Stimulated activated CD8-positive, alpha-beta memory T cell treated with anti-CD3 and anti-CD28 coated beads, Interleukin-4, amount 100 ng/mL, for 24 hours (primary cell): ENCODE measurements around the gene LAMC1.

Experiments
- DNase-seq: peaks from one replicate; pipeline ENCODE4 v3.0.0-alpha.2; 2020; ENCODE audit warnings: low read depth

LAMC1 gene

DNA sequence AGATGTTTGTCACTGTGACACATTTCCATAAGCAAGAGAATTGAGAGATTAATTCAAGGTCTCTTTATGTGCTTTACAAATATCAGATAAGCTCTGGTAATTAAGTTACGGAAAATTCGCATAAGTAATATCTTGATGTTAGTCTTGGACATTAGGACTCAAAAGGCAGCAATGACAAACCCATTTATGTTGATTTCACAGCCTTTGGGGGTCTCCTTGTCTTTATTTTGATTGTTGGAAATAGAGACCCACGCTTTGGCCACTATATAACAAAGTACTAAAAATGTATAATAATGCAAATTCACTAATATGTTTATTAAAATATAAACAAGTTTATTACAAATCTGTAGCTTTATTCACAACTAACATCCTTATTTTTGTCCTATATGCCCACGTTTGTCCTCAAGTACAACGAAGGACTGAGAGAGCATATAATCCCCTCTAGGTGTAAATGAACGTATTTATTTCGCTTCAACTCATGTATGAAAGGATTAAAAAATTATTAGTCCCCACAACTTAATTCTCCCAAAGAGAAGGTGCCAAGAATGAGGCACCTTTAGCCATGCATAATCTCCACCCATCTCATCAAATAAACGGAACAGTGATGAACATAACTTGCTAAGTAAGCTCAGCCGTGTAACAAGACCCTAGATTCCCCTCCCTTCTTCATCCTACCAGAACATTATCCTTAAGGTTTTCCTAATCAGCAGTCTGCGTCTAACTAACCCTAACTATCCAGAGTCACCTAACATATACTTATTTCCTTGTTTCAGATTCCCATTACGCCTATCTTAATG lies 1.6 kb upstream of the LAMC1 start:
- DNase-seq = no peak

DNA sequence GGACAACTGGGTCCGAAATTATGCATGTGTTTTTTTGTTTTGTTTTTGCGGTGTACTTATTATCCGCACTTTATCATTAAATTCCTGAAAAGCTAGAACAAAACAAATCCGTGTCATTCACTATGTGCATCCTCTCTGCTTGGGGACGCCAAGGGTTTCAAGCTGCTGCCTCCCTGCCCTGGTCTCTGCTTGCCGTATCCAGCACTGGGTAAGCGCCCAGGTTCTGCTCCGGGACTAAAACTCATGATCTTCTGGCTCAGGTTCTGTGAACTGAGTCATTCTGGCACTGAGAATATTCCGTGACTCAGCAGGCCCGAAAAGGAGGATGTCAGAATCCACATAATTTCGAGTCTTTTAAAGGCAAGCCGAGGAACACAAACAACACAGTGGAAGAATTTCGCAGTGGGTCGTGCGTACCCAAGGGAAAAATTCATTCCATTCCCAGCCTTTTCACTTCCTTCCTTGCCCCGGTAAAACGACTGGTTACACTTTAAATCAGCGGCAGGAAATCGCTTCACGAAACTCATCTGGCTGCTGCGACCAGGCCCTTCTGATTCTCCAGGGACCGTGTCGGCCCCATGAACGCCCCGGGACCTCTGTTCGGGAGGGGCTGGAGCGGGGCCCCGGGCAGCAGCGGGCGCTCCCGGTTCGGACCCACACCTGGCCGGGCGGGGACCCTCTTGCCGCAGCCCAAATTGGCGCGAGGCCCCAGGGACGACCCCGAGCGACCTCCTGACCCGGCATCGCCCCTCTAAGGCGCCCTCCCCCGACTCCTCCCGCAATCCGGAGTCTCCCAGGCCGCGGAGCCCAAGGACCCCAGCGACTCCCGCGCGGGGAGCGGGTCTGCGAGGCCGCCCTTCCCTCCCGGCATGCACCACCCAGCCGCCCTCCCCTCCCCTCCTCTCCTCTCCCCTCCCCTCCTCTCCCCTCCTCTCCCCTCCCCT lies 746 bp upstream of the LAMC1 start:
- DNase-seq = no peak

- DNase-seq = no peak
Observed at GRCh38 chr1:183023601-183024316, 539 bp downstream of the LAMC1 start.

DNA sequence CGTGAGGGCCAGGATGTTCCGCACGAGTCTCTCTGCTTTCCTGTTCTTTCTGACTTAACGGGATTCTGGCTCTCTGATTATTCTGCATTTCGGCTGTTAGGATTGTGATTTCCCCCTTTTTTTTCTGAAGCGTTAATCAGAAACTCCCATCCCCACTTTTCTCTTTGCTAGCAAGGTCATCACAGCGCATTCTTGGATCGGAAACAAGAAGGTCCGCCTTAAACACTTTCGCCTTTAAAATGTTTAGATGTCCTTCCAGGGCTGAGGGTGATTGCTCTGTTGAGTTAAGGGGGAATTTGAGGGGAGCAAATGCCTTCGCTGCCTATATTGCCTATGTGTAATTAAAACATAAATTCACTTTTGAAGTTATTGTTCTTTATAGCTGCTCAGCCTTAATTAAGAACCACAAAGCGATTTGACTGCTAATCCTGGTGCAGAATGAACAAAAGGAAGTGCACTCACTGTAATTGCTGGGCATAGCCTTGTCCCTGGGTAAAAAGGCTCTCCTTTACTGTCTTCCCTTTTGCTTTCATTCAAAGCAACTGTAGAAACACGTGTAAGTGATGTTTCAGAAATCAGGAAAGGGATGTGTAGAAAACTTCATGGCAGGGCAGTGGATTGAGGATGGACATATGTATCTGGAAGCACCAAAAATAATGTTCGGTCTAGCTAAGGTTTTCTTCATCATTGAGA lies 1.2 kb downstream of the LAMC1 start:
- no peak for DNase-seq

GRCh38 chr1:183025010-183025337 lies 1.8 kb downstream of the LAMC1 start:
- DNase-seq = no peak

- DNase-seq = no peak
Observed at GRCh38 chr1:183025782-183026774, 2.9 kb downstream of the LAMC1 start.

DNA sequence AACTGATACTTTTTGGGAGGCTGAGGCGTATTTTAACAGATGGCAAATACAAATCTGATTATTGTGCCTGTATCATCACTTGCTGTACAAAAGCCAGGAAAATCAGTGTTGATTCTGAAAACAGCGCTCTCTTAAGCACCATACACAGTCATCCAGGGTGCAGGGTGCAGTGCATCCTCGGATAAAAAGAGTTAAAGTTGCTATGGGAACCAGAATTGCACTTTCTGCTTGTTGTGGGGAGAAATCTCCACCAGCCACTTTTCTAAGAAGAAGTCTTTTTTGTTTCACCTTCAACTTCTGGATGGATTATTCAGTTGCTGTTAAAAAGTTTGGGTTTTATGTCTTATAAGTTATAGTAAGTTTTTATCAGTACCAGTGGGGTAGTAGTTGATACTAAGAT lies 3.8 kb downstream of the LAMC1 start:
- no peak for DNase-seq

DNA sequence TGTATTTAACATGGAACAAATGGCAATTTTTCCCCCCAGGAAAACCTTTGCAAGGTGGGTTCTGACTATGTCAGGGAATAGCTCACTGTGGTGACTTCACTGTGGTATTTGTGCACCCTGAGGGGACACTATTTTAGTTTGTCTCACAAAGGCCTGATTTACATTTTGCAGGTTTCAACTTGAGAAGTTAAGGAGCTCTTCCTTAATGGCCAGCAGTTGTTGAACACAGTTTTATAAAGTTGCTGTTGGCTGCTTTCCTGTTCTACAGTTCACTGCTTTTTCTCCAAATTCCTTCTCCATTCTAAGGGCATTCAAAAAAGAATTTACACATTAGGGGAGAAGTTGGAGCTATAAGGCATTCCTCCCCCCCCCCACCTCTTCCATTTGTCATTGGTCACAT lies 4.6 kb downstream of the LAMC1 start:
- no peak for DNase-seq

DNA sequence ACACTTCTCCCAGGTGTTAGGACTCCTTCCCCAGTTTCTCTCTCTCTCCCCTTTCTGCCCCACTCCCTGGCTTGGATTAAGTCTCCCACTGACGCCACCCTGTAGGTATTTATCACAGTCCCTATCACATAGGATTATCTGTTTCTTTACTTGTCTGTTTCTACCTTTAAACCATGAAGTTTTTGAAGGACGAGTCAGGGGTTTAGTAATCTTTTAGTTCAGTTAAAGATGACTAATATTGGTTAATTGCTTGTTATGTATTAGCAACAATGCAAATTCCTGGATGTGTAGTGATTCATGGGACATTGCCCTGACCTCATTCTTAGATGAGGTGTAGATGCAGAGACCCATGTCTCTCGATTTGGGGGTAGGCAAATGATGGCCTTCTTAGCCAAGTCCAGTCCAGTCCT lies 6.4 kb downstream of the LAMC1 start:
- no peak for DNase-seq

DNA sequence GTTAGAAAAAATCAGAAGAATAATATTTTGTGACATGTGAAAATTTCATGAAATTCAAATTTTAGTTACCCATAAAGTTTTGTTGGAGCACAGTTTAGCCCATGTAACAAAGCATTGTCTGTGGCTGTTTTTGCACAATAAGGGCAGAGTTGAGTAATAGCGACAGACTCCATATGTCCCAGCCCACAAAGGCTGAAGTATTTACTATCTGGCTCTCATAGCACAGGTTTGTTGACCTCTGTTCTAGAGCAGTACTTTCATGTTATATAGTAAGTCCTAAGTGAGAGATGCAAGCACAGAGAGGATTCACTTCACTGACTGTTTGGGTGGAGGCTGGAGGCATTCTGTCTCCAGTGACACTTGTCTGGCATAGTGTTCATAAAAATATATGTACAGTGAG lies 6.8 kb downstream of the LAMC1 start:
- no peak for DNase-seq

GRCh38 chr1:183032122-183032921 lies 9.1 kb downstream of the LAMC1 start:
- no peak for DNase-seq

GRCh38 chr1:183033205-183033604 lies 10.0 kb downstream of the LAMC1 start:
- DNase-seq = no peak

GRCh38 chr1:183034682-183035081 lies 11.5 kb downstream of the LAMC1 start:
- no peak for DNase-seq

DNA sequence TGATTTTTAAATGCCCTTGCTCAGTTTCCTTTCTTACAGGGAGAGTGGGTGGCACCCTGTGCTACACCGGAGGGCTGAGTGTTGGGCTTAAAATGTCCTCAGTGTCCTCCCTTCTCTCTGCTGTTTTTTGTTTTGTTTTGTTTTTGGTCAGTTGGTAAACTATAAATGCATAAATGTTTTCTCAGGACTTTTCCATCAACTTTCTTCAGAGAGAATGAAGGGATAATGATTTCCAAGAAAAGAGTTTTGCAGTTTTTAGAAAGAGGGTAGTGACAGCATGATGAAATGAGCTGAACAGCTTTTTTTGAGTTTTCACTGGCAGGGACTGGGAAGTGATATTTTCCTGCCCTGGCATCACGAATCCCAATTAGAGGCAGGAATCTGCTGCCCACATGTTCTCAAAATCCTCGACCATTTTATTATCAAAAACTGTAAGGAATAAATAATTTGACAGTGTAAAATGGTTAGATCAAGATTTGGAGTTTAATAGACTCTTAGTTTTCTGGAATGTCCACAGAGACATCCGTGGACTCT lies 15.2 kb downstream of the LAMC1 start:
- DNase-seq = no peak

GRCh38 chr1:183038913-183039312 lies 15.7 kb downstream of the LAMC1 start:
- DNase-seq = no peak

DNA sequence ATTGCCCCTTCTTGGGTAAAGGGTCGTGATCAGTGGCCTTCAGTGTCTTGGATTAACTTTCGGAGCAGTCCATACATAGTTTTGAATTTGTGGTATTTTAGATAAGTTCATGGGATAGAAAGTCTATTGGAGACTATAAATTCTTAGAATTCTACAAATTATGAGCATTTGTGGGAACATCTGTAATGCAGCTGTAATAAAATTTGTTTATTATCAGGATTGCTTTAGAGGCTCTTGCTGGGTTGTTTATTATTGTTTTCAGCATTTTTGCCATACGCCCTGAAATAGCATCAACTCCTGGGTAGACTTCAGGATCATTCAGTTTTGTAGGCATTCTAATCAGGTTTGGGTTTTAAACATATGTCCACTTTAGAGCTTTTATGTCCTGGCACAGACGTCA lies 16.1 kb downstream of the LAMC1 start:
- no peak for DNase-seq

GRCh38 chr1:183039985-183040447 lies 16.8 kb downstream of the LAMC1 start:
- no peak for DNase-seq

GRCh38 chr1:183040547-183040971 lies 17.3 kb downstream of the LAMC1 start:
- DNase-seq = no peak

GRCh38 chr1:183043254-183043653 lies 20.0 kb downstream of the LAMC1 start:
- DNase-seq = no peak
